Stimulated activated naive CD4-positive, alpha-beta T cell treated with Interleukin-2 at 50 U/mL for 16 hours (primary cell): ENCODE results near the gene EDEM2.
"Not testable (repeated sequence)": the region's sequence is repeated elsewhere in the genome, so short reads cannot be mapped to it uniquely, and the experiment has no call there.

Source experiments
- DNase-seq: peaks from one replicate; lab custom pipeline; 2025; lab: John Stamatoyannopoulos, UW

EDEM2 gene, protein sequence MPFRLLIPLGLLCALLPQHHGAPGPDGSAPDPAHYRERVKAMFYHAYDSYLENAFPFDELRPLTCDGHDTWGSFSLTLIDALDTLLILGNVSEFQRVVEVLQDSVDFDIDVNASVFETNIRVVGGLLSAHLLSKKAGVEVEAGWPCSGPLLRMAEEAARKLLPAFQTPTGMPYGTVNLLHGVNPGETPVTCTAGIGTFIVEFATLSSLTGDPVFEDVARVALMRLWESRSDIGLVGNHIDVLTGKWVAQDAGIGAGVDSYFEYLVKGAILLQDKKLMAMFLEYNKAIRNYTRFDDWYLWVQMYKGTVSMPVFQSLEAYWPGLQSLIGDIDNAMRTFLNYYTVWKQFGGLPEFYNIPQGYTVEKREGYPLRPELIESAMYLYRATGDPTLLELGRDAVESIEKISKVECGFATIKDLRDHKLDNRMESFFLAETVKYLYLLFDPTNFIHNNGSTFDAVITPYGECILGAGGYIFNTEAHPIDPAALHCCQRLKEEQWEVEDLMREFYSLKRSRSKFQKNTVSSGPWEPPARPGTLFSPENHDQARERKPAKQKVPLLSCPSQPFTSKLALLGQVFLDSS

DNA sequence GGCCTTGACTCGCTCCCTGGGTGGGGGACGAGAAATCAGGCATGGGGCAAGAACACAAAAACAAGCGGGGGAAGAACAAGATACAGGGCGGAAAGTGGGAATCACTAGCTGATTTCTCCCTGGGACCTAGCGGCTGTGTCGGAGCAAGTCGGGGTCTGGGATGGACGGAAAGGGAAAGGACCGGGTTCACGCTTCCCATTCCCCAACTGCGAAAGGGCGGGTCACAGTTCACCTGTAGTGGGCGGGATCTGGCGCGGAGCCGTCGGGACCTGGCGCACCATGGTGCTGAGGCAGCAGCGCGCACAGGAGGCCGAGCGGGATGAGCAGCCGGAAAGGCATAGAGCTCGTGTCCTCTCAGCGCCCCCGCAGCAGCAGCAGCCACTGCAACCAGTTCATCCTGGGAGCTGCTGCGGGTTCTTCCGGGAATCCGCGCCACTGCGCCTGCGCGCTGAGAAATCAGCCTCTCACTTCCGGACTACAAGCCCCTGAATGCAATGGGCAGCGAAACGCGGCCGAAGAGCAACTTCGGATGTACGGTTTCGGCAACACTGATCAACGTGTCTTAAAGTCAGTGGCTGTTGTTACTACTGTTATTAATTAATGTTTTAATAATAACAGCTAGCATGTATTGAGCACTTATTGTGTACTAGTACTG lies at the start of gene EDEM2:
EDEM2 (minus strand) TSS at position 417 of the 655 bp plus-strand sequence; CDS start at position 339, 78 bp downstream.
- DNase-seq = peak; percentile 90

DNA sequence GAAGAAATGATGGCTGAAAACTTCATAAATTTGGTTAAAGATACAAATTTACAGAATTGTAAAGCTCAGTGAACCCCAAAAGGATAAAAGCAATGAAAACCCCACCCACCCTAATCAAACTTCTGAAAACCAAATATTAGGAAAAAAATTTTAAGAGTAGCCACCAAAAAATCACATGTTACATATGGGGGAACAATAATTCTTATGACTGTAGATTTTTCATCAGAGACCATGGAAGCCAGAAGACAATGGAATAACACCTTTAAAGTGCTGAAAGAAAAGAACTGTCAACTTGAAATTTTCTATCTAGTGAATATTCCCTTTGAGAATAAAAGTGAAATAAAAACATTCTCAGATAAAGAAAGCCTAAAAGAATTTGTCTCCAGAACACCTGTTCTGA lies 49.2 kb upstream of the EDEM2 start:
- DNase-seq = no peak

DNA sequence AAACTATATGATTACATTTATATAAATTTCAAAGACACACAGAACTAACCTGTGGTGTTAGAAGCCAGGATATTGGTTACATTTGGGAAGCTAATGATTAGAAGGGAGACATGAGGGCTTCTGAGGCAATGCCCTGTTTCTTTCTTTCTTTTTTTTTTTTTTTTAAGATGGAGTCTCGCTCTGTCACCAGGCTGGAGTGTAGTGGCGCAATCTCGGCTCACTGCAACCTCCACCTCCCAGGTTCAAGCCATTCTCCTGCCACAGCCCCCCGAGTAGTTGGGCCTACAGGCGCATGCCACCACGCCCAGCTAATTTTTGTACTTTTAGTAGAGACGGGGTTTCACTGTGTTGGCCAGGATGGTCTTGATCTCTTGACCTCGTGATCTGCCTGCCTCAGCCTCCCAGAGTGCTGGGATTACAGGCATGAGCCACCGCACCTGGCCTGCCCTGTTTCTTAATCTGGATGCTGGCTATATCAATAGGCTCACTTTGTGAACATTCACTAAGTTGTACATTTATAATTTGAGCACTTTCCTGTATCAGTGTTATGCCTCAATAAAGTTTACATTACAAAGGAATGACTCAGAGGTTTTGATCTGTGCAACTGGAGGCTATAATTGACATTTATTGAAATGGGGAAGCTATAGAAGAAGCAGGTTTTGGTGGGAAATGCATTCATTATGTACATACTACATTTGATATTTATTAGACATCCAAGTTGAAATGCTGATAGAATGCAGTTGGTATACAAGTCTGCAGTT lies 46.1 kb upstream of the EDEM2 start:
- not testable (repeated sequence) for DNase-seq

DNA sequence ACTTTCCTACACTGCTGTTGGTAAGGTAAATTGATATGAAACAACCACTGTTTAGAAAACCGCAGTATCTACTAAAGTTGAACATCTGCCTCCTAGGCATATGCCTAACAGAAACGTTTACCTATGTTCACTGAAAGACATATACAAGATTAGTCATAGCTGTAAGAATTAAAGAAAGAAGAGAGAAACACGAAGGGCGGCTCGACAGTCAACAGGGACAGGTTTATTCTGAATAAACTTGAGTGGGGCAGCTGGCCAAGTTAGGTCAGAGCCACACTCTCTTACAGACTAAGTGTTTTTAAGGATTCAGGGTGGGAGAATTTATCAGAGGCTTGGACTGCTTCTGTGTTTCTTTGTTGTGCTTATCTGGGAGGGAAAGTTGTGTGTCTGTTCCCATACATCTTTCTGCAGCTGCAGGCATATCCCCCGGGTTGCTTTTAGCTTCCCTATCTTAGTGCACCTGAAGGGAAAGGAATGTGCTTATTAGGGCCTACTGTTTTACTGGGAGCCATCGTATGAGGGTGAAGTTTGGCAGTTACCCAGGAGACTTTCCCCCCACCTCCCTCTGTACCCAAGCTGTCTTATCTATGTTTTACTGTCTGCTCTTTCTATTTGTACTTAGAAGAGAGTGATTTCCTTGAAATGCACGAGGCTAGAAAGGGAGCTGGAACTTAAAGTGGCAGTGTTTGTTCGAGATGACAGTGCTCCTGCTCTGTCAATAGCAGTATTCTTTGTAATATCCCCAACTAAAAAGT lies 45.2 kb upstream of the EDEM2 start:
- DNase-seq = no peak

DNA sequence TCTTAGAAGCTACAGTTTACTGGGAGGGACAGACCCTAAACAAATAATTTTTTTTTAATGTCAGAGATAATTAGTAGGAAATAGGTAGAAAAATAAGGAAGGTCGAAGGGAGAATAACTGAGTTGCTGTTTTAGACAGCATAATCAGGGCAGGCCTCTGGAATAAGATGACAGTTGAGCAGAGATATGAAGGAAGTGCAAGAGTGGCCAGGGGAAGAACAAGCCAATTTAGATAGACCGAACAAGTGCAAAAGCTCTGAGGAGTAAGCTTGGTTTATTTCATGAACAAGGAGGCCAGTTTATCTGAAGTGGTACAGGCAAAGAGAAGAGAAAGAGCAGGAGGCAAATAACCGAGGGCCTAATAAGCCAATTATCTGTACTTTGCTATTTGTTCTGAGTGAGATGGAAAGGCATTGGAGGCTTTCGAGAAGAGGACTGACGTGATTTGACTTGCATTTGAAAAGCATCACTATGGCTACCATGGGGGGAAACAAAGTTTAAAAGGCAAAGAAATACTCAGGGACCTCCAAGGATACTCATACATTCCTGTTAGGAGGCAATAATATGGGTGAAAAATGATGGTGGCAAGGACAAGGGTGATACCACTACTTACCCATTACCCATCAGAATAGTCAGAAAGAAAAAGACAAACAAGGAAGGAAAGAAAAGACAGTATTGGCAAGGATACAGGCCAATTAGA lies 44.4 kb upstream of the EDEM2 start:
- no peak for DNase-seq

DNA sequence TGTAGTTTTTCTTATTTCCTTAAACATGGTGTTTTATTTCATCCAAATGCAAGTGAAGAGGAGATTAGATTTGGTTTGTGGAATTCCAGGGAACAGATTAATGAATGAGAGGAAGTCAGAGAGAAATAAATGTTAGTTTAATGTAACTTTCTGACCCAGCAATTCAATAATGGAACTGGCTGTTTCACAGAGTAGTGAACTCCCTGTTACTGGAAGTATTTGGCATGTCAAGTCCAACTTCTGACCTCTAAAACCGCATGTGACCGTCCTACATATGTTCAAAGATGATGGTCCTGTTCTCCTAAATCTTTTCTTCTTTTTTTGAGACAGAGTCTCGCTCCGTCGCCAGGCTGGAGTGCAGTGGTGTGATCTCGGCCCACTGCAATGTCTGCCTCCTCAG lies 43.4 kb upstream of the EDEM2 start:
- DNase-seq = no peak

DNA sequence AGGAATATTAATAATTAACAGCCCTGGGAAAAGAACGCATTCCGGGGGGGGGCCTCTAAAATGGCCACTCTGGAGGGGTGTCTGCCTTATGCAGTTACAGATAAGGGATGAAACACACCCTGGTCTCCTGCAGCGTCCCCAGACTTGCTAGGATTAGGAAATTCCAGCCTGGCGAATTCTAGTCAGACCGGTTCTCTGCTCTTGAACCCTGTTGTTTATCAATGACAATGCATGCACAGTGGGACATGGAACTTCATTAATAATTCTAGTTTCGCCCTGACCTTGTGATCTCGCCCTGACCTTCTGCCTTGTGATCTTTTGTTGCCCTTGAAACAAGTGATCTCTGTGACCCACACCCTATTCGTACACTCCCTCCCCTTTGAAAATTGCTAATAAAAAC lies 42.1 kb upstream of the EDEM2 start:
- not testable (repeated sequence) for DNase-seq

DNA sequence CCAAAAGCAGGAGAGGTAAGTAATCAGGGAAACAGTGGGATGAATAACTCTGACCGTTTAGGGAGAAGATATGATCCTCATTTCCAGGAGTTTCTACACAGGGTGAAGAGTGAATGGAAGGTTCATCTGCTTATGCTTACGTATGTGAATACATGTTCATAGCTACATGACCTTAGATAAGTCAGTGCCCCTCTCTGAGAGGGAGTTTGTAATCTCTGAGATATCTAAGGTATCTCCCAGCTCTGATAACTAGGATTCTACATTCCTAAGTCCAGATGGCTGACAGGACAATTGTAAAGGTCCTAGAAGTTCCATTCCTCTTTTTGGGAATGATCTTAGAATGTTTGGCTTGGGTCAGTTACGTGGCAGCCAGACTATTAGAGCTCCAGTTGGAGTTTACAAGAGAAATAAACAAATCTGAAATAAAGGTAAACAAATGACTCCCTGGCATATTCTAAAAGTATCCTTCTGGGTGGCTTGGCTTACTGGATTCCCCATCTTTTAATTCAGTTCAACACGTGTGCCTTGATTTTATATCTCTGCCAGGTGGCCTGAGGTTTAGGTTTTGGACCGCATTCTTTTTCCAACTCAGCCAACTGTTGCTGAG lies 40.6 kb upstream of the EDEM2 start:
- no peak for DNase-seq

DNA sequence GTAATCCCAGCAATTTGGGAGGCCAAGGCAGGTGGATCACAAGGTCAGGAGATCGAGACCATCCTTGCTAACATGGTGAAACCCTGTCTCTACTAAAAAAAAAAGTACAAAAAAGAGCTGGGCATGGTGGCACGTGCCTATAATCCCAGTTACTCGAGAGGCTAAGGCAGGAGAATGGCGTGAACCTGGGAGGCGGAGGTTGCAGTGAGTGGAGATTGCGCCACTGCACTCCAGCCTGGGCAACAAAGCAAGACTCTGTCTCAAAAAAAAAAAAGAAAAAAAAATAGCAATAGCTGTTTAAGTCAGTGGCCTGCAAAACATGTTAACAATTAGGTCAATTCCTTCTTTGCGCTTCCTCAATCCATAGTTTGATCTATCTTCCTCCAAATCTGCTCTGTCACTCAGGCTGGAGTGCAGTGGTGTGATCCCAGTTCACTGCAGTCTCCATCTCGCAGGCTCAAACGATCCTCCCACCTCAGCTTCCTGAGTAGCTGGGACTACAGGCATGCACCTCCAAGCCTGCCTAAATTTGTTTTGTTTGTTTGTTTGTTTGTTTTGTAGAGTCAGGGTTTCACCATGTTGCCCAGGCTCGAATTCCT lies 39.7 kb upstream of the EDEM2 start:
- not testable (repeated sequence) for DNase-seq

DNA sequence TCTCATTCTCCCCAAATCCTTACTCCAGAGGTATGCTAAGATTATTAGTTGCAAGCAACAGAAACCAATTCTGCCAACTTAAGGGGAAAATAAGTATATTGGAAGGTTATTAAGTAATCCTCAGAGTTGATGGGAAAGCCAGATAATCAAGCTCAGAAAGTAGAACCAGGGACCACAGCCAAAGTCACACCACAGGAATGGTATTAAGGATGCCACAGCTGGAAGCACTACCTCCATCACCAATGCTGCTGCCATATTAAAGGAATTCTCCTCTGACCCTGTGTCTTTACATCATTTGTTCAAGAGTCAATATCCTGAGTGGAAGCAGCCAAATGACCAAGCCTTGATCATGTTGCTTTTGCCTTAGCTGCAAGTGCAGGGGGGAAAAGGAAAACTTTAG lies 34.6 kb upstream of the EDEM2 start:
- DNase-seq = no peak

DNA sequence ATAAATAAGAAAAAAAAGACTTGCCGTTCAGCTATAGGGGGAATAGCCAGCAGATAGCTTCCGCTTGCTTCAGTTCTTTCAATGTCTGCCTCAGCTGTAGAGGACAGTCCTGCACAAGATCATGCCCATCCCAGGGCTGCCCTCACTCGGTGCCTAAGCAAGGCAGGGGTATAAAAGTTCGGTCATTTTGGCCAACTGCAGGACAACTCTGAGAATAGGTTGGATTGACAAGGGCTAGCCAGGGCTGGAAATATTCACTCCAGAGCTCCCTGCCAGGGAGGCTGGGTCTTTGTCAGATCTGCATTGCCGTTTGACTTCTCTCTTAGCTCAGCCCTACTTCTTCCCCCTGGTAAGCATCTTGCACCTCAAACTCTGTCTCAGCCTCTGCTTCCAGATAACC lies 33.1 kb upstream of the EDEM2 start:
- DNase-seq = no peak

DNA sequence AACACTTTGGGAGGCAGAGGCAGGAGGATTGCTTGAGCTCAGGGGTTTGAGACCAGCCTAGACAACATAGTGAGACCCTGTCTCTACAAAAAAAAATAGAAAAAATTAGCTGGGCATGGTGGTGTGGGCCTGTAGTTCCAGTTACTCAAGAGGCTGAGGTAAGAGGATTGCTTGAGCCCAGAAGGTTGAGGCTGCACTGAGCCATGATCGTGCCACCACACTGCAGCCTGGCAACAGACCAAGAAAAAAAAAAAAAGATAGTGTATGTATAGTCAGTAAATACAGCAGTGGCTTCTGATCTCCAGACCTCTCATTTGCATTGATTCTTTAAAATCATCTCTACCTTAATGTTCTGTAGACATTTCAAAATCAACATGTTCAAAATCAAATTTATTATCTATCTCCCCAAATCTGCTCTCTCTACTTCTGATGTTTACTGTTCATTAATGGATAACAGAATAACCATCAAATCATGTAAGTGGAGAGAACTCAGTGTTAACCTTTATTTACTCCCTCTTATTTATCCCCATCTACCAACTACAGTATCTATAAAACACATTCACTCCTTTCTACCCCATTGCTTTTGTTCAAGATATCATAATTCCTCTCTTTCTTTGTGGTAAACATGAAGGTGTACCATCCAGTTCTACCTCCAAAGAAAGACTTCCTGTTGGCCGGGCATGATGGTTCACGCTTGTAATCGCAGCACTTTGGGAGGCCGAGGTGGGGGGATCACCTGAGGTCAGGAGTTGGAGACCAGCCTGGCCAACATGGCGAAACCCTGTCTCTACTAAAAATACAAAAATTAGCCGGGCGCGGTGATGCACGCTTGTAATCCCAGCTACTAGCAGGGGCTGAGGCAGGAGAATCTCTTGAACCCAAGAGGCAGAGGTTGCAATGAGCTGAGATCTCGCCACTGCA lies 32.4 kb upstream of the EDEM2 start:
- DNase-seq = no peak

DNA sequence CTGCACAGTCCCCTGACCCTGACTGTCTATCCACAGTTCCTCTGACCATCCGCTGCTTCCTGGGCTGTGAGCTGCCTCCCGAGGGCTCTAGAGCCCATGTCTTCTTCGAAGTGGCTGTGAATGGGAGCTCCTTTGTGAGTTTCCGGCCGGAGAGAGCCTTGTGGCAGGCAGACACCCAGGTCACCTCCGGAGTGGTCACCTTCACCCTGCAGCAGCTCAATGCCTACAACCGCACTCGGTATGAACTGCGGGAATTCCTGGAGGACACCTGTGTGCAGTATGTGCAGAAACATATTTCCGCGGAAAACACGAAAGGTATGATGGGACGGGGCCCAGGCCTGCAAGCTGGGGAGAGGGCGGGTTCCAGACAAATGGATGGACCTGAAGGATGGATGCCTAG lies 29.0 kb upstream of the EDEM2 start:
- no peak for DNase-seq

DNA sequence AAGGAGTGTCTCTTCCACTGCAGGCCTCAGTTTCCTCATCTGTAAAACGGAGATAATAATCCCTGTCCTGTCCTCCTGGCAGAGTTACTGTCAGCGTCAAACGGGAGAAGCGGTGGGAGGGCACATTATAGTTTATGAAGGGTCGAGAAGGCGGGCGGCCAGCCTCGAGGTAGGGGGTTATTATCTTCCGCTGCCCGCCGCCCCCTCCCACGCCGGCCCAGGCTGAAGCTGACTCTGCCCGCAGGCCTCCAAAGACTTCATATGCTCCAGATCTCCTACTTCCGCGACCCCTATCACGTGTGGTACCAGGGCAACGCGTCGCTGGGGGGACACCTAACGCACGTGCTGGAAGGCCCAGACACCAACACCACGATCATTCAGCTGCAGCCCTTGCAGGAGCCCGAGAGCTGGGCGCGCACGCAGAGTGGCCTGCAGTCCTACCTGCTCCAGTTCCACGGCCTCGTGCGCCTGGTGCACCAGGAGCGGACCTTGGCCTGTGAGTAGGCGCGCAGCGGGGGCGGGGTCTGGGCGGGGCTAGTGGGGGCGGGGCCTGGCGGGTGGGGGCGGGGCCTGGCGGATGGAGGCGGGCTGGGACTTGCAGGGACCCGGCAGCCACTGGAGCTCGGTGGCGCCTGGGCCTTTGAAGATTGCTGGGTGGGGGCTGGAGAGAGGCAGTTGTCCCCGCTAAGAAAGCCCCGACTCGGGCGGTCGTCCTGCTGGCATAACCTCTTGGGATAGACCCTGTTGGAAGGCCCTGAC lies 27.5 kb upstream of the EDEM2 start:
- DNase-seq = no peak

DNA sequence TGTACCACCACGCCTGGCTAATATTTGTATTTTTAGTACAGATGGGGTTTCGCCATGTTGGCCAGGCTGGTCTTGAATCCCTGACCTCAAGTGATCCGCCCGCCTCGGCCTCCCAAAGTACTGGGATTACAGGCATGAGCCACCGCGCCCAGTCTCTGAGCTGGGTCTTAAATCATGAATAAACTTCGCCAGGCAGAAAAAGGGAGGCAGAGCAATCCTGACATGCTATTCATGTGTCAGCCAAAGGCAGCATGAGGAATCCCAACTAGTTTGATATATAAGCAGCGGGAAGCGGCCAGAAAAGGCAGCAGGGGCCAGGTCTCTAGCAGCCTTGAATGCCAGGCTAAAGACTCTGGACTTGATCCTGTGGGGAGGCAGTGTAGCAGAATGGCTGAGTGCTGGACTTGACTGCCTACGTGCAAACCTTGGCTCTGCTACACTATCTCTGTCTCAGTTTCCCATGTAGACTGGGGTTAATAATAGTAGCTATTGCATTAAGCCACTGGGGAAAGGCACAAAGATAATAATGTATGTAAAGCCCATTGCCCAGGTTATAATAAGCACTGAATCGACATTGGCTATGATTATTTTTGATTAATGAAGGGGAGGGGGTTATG lies 26.5 kb upstream of the EDEM2 start:
- no peak for DNase-seq

DNA sequence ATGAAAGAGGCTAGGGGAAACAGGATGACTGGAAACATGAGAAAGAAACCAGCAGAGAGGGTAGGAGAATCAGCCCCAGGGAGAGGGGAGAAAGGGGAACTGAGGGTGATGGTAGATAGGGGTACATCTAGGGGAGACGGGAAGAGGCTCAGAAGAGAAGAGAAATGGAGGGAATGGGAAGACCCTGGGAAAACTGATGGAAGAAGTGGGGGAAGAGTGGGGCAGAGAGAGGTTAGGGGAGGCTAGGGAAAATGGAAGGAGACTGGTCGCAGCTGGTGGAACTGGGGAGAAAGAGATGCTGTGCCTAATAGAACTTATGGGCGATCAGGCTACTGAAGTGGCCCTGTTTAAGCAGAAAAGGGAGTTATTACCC lies 25.3 kb upstream of the EDEM2 start:
- no peak for DNase-seq

DNA sequence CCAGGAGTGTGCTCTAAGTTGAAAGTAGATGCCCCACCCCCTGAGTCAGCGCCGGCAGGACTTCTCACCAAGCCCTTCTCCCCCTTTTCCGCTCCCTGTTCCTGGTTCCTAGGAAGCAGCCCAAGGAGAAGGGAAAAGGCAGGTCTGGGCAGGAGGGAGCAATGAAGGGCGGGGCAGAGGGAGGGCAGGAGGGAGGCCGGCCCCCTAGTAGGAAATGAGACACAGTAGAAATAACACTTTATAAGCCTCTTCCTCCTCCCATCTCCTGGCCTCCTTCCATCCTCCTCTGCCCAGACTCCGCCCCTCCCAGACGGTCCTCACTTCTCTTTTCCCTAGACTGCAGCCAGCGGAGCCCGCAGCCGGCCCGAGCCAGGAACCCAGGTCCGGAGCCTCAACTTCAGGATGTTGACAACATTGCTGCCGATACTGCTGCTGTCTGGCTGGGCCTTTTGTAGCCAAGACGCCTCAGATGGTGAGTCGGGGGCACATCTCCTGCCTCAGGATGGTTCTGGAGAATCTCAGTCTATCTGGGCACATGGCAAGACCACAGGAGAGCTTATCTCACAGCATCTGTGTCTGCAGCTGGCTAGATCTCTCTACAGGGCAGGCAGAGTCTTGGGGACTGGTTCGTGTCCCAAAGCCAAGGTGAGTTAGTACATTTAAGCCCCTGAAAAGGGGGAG lies 24.8 kb upstream of the EDEM2 start, which contains the start of gene PROCR:
PROCR (plus strand) TSS at position 320 of the 681 bp plus-strand sequence; CDS start at position 403, 83 bp downstream.
- peak; percentile 1 for DNase-seq
